Kidney (tissue), 14 donors: Measurements from ENCODE around the gene NCBP2L. TPM values are rescaled to one million over a fixed set of nuclear protein-coding genes. Genes with fewer than 3 reads are reported as not detected.

Experiments
- DNase-seq, 5 donors: peaks; one replicate each; pipeline ENCODE4 v3.0.0-alpha.2; 2013 to 2020
- FAIRE-seq: peaks from 2 replicates; lab custom pipeline; 2012; peaks lifted over from hg19 to GRCh38; lab: Jason Lieb, UNC
- H3K27ac ChIP-seq, 2 donors: one replicate each; pipeline ENCODE4 v1.7.0; 2013; ENCODE audit warnings: low read depth in 2 of 2, low read length in 2 of 2, inconsistent platforms in 1 of 2
- H3K27me3 ChIP-seq: one replicate; pipeline ENCODE4 v1.7.1; 2013; ENCODE audit warnings: low read length, inconsistent platforms; ENCODE audit not compliant: control insufficient read depth, insufficient read depth
- H3K36me3 ChIP-seq, 3 donors: one replicate each; pipeline versions ENCODE4 v1.7.0 to v1.7.1; 2013; ENCODE audit warnings: low read length in 3 of 3, control low read depth in 1 of 3, inconsistent platforms in 1 of 3; ENCODE audit not compliant: insufficient read depth in 3 of 3, control insufficient read depth in 2 of 3
- H3K4me1 ChIP-seq, 3 donors: one replicate each; pipeline versions ENCODE4 v1.7.0 to v1.7.1; 2013; ENCODE audit warnings: low read length in 3 of 3, inconsistent platforms in 1 of 3, low read depth in 1 of 3; ENCODE audit not compliant: control insufficient read depth in 2 of 3, insufficient read depth in 2 of 3
- H3K4me3 ChIP-seq, 3 donors: one replicate each; pipeline versions ENCODE4 v1.7.0 to v1.8.1; 2013; ENCODE audit warnings: low read length in 3 of 3, control low read depth in 1 of 3, inconsistent platforms in 1 of 3
- H3K9ac ChIP-seq, 3 donors: one replicate each; pipeline versions ENCODE4 v1.7.0 to v1.7.1; 2013; ENCODE audit warnings: low read length in 3 of 3, control low read depth in 1 of 3, inconsistent platforms in 1 of 3
- H3K9me3 ChIP-seq, 3 donors: one replicate each; pipeline versions ENCODE4 v1.7.0 to v1.7.1; 2013; ENCODE audit warnings: low read length in 3 of 3, control low read depth in 1 of 3, inconsistent platforms in 1 of 3; ENCODE audit not compliant: control insufficient read depth in 2 of 3, insufficient read depth in 1 of 3
- intact Hi-C: fragments of 100-400 bp; cut with DNase I; formaldehyde crosslinking; loops from one replicate; pipeline ENCODE4 v1.11.1; 2022
- polyA plus RNA-seq: library from polyadenylated mRNA; stranded (reverse); fragments of 350-450 nt; fragmentation: Illumina TruSeq; extraction: RNeasy Lipid Tissue Mini Kit (QIAGEN cat#74804); gene quantifications from one replicate; pipeline ENCODE4 v1.2.3, GENCODE V29; 2014; ENCODE audit warnings: low read depth, low replicate concordance; ENCODE audit not compliant: insufficient read depth
- total RNA-seq: library from RNA; stranded (reverse); fragmentation: NEBNext Ultra II Directional; extraction: Animal tissue kit (Norgen Biotek cat#: 25700); gene quantifications from one replicate; pipeline ENCODE4 v1.2.1, GENCODE V29; 2021
- TF ChIP-seq, protein P1 (sequence below): IDR thresholded peaks from 3 replicates; pipeline ENCODE4 v1.5.1; 2012; ENCODE audit warnings: mild to moderate bottlenecking, moderate library complexity, borderline replicate concordance; ENCODE audit not compliant: insufficient read depth; ENCODE audit errors: extremely low read depth
- donor health status: control.
- donor health status: control.
- donor health status: control.
- donor health status: control.
- donor health status: control.
- donor health status: DM: yes; HTN: yes; CAD: no.
- donor health status: Normal renal cell carcinoma (clear cell type).

NCBP2L gene
- total and polyA plus RNA-seq, 2 donors from 2014 or later, result not detected

DNA sequence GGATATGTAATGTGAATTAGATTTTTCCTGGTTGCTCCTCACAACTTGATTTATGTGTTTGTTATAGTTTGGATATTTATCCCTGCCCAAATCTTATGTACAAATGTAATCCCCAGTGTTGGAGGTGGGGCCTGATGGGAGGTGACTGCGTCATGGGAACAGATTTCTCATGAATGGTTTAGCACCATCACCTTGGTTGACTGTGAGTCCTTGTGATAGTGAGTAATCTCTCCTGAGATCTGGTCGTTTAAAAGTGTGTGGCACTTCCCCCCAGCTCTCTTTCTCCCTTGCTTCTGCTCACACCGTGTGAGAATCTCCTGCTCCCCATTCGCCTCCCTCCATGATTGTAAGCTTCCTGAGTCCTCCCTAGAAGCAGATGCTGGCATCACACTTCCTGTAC, 50.3 kb downstream of the NCBP2L start:
- Histone ChIP-seq H3K9me3 (no peaks in the 10 kb centered on the region), H3K27ac (no peak overlapping the region), H3K27me3 (no peaks in the 10 kb centered on the region), H3K9ac (no peak overlapping the region), H3K4me3 (no peak overlapping the region), H3K36me3 (no peaks in the 10 kb centered on the region), H3K4me1 (peaks cover 0 to 5% (median 0%) of the 10 kb centered on the region in 3 donors)
- no peak for FAIRE-seq
- intact Hi-C loops, result no loop called here
- TF ChIP-seq, protein P1, sequence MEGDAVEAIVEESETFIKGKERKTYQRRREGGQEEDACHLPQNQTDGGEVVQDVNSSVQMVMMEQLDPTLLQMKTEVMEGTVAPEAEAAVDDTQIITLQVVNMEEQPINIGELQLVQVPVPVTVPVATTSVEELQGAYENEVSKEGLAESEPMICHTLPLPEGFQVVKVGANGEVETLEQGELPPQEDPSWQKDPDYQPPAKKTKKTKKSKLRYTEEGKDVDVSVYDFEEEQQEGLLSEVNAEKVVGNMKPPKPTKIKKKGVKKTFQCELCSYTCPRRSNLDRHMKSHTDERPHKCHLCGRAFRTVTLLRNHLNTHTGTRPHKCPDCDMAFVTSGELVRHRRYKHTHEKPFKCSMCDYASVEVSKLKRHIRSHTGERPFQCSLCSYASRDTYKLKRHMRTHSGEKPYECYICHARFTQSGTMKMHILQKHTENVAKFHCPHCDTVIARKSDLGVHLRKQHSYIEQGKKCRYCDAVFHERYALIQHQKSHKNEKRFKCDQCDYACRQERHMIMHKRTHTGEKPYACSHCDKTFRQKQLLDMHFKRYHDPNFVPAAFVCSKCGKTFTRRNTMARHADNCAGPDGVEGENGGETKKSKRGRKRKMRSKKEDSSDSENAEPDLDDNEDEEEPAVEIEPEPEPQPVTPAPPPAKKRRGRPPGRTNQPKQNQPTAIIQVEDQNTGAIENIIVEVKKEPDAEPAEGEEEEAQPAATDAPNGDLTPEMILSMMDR, result no peak
- no peak for DNase-seq

DNA sequence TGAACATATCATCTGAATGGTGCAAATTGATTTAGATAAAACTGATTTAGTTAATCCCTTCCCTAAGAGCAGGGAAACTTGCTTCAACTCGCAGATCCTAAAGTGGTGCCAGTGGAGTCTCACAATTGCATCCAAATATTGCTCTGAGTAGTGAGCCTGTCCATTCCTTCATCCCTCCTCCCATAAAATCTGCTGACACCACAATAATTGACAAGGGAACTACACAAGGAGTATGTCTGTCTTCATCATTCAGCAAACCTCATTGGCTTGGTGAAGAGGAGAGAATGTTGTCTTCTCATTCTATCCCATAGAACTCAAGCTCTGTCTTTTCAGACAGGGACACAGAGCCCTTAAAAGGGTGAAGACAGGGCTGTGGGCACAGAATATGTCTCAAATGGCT, 52.3 kb downstream of the NCBP2L start:
- intact Hi-C loops, result no loop called here
- DNase-seq (no peak), FAIRE-seq (no peak)
- peaks cover 0 to 5% (median 0%) of the 10 kb centered on the region in 3 donors for H3K4me1 ChIP-seq
- no peak overlapping the region for H3K4me3 ChIP-seq
- no peak overlapping the region for H3K27ac ChIP-seq
- H3K27me3 ChIP-seq, result no peaks in the 10 kb centered on the region
- no peaks in the 10 kb centered on the region for H3K9me3 ChIP-seq
- H3K36me3 ChIP-seq, result no peaks in the 10 kb centered on the region
- H3K9ac ChIP-seq, result no peak overlapping the region
- TF ChIP-seq, protein P1, result no peak

DNA sequence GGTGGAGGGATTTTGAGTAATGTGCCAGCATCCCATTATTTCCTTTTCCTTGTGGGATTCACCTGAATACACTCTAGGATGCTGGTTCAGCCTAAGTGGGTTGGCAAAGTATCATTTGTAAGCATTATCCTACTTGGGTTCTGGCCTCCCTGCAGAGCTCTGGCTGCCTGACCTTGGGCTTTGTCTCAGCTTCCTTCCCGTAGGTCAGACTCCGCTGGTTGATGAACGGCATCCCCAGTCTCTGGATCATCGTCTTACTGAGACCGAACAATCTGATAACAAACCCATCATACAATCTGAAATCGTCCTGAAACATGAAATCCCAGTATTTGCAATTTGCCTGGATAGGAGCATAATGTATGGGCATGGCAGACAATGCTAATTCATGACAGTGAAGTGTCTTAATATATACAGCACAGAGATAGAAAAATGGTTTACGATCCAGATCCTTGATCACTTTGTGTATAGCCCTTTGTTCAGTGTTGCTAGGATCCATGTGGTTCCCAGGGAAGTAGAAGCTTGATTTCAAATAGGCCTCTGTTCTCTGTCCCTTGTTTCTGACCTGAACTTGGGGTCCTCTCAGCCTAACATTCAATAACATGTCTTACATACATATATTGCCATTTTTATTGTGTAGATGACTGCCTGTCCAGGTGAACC, 53.7 kb downstream of the NCBP2L start:
- Histone ChIP-seq H3K27me3 (no peaks in the 10 kb centered on the region), H3K27ac (no peak overlapping the region), H3K4me1 (peaks cover 0 to 5% (median 0%) of the 10 kb centered on the region in 3 donors), H3K9me3 (no peaks in the 10 kb centered on the region), H3K9ac (no peak overlapping the region), H3K36me3 (no peaks in the 10 kb centered on the region), H3K4me3 (no peak overlapping the region)
- intact Hi-C loops, result no loop called here
- DNase-seq, result no peak
- no peak for FAIRE-seq
- TF ChIP-seq, protein P1, result no peak
